GM12865 (cell line): ENCODE results near the gene ISG20.

Experiments
- DNase-seq: peaks from one replicate; pipeline ENCODE4 v3.0.0; 2010; ENCODE audit warnings: low read depth
- H3K4me3 ChIP-seq: 2 replicates; pipeline ENCODE4 v1.5.1; 2011; ENCODE audit warnings: mild to moderate bottlenecking, low read depth, low read length, control low read depth
- TF ChIP-seq, protein P1 (sequence below): IDR thresholded peaks from 2 replicates; pipeline ENCODE4 v1.5.1; 2011; ENCODE audit warnings: low read length, control low read depth, low read depth, inconsistent platforms; ENCODE audit not compliant: insufficient read depth; ENCODE audit errors: missing control alignments

Gene ISG20

DNA sequence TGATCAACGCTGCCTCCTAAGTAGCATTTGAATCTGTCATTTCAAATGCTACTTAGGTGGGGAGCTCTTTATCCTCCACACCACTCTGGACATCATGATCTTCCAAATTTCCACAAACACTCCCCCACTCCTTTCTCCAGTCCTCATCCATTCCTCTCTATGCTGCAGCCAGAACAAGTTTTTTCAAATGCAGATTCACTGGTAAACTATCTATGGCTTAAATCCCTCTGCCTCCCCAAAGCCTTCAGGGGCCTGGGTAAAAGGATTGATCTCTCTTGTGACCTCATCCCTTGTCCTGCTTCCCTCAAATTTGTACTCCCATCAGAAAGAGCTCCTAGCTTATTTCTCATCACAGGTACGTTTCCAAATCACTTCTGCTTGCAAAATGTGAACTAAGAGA, 19.0 kb upstream of the ISG20 start:
- TF ChIP-seq, protein P1, sequence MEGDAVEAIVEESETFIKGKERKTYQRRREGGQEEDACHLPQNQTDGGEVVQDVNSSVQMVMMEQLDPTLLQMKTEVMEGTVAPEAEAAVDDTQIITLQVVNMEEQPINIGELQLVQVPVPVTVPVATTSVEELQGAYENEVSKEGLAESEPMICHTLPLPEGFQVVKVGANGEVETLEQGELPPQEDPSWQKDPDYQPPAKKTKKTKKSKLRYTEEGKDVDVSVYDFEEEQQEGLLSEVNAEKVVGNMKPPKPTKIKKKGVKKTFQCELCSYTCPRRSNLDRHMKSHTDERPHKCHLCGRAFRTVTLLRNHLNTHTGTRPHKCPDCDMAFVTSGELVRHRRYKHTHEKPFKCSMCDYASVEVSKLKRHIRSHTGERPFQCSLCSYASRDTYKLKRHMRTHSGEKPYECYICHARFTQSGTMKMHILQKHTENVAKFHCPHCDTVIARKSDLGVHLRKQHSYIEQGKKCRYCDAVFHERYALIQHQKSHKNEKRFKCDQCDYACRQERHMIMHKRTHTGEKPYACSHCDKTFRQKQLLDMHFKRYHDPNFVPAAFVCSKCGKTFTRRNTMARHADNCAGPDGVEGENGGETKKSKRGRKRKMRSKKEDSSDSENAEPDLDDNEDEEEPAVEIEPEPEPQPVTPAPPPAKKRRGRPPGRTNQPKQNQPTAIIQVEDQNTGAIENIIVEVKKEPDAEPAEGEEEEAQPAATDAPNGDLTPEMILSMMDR: no peak
- DNase-seq: no peak
- H3K4me3 ChIP-seq: no peak overlapping the region

DNA sequence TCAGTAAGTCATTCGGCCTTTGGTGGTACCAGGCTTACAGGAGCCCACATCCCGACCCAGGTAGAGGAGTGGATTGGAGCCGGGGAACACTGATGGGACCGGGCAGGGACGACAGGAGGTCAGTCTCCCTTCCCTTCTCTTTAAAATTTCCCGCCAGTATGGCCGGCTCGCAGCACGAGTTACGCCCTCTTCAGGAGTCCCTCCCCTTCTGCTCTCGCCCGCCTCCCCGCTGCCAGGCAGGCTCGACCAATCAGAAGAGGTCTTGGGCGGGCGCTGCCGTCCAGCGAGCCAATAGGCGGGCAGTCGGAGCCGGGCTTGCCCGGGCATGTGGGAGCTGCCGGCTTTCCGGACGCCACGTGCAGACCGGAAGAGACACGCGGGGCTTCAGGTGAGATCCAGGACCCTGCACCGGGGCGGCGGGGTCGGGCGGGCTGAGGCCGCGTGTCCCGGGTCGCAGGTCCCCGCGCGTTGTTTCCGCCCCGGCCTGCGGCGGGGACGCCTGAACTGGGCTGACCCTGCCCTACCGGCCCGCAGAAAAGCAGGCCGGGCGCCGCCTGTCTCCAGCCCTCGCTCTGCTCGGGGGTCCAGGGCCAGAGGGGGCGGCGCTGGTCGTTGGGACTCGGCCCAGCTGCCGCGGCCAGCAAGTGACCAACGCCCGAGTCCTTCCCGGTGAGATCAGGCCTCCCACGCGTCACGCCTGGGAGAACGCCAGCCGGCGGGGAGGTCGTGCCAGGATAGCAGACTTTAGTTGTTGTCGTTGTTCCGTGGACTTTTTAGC, 17.6 kb upstream of the ISG20 start, which contains the start of gene AEN:
AEN (plus strand) TSS at position 346 of the 778 bp plus-strand sequence. CDS start 4,870 bp downstream, outside the sequence.
- peak within 1 kb of the TSS; percentile 68 for H3K4me3 ChIP-seq
- TF ChIP-seq, protein P1: no peak
- peak; percentile 98 for DNase-seq

DNA sequence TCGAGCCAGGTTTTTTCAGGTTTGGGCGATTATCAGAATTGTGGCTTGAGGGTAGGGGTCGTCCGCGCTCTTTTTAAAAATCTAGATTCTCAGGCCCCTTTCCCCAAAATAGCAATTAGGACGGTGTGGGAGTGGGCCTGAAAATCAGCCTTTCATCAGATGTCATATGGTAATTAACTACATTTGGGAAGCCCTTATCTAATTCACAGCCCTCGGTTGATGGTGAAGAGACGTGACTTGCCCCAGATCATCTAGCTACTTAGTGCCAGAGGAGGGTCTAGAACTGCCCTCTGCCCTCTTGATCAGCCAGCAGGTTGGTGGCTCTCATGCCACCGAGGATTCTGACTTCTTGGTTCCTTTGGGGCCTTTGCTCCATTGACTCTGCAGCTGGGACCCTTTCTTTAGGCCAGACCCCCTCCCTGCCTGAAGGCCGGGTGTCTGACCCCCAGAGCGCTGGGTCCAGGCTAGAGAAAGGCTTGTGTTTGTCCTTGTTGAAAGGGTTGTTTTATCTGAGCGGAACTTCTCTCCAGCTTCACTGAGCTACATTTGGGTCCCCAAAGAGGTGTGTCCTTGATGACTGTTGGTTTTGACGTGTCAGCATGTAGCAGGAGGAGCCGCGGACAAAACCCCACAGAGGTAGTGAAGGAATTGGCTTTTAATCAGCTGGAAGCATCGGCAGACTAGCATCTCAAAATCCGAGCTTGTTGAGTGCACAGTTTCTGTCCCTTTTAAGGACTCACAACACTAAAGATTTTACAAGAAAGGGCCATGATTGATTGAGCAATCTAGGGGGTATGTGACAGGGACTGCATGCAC, 16.8 kb upstream of the ISG20 start:
- peak overlapping the region; percentile 68 for H3K4me3 ChIP-seq
- TF ChIP-seq, protein P1: no peak
- DNase-seq: peak; percentile 73

DNA sequence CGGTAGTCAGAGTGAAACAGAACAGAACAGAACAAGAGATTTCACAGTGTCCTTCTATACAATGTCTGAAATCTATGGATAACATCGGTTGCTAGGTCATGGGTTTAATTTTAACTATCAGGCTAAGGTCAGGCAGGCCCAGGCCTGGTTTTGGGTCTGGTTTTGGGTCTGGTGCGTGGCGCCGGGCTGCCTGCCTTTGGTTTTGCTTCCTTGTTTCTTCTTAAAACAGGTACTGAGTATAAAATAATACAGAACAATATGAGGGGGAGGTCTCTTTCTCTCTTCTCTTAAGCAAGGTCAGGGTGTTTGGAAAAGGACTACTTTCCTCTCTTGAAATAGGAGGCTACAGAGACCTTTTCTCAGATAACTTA, 16.2 kb upstream of the ISG20 start:
- TF ChIP-seq, protein P1: no peak

DNA sequence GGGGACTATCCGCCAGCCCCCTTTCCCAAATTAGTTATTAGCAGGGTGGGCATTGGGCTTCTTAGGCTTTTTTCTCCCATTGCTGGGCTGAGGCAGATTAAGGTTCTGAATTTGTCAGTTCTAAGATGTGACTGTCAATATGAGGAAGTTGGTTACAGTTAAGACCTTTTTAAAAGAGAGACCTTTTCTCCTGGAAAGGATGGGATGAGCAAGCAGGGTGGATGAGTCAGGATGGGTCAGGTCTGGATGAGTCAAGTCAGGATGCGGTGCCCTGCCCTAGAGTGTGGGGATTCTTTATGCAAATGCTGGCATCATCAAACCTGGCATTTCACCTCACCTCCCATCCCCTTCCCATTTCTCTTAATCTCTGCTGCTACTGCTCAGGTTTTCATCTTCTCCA, 15.8 kb upstream of the ISG20 start:
- TF ChIP-seq, protein P1: no peak
- peak; percentile 60 for DNase-seq
- peak overlapping the region; percentile 68 for H3K4me3 ChIP-seq

More for the DNA sequence above, 16.2 kb upstream of the ISG20 start:
- peak overlapping the region; percentile 68 for H3K4me3 ChIP-seq
- no peak for DNase-seq

DNA sequence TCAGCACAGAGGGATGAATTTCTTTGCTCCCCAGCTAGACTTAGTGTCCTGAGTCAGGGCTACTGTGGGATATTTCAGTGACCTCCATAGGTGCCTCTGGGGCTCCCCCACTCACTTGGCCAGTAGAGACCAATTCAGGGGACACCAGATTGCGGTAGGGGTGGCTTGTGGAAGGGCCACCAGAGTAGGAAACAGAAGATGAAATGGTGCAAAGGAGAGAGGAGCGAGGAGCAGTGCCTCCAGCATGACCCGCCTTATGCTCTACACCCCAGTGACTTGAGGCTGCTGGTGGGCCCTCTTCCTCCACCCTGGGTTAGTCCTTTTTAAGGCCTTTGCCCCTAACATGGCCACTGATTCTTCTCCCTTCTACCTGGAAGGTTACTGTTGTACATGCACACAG, 15.2 kb upstream of the ISG20 start:
- DNase-seq: no peak
- TF ChIP-seq, protein P1: no peak
- peak overlapping the region; percentile 68 for H3K4me3 ChIP-seq
